HepG2 (cell line): Measurements from ENCODE around the gene EGFLAM. TPM values are rescaled to one million over a fixed set of nuclear protein-coding genes. Genes with fewer than 3 reads are reported as not detected.

ENCODE experiments used
- ATAC-seq: fragments of 200-7000 bp; cut with Tn5 transposase; 3 replicates; pipeline ENCODE4 v1.9.1; 2020; ENCODE audit warnings: mild to moderate bottlenecking, moderate library complexity
- BruUV-seq: library from RNA; stranded (reverse); fragments of 400-500 nt; replicated peaks from 2 replicates; lab custom pipeline; 2021; lab: Mats Ljungman, UMichigan
- CTCF ChIA-PET: fragments of 300-600 bp; formaldehyde crosslinking; extraction: SDS; loops from one replicate; lab custom pipeline; 2021; ENCODE audit warnings: low total read pairs, inconsistent platforms, low intra/inter-chr PET ratio; lab: Yijun Ruan, JAX
- POLR2A ChIA-PET: fragments of 350-600 bp; sonication (Branson Sonifier 250); formaldehyde crosslinking; loops from one replicate; lab custom pipeline; 2020; ENCODE audit warnings: antibody characterized with exemption, inconsistent platforms; lab: Yijun Ruan, JAX
- DNase-seq: peaks from one replicate; pipeline ENCODE4 v3.0.0-alpha.2; 2015; ENCODE audit warnings: low spot score
- FAIRE-seq: peaks from 3 replicates; lab custom pipeline; 2011; peaks lifted over from hg19 to GRCh38; lab: Jason Lieb, UNC
- H2AFZ ChIP-seq: one replicate; pipeline ENCODE4 v1.6.1; 2011; ENCODE audit warnings: low read length, inconsistent platforms
- H3K27ac ChIP-seq: fragments of 300-600 bp; 3 replicates; pipeline ENCODE4 v1.8.0; 2011; ENCODE audit warnings: mixed run types, mild to moderate bottlenecking, mixed read lengths, low read length, inconsistent platforms; ENCODE audit not compliant: insufficient read depth; ENCODE audit errors: extremely low read length
- H3K27me3 ChIP-seq, 2 experiments: fragments of 200-600 bp in 1 of 2; 2 replicates in 1 of 2; 3 replicates in 1 of 2; pipeline versions ENCODE4 v1.6.0 to v1.8.0; 2011; ENCODE audit warnings: low read length in 2 of 2, mild to moderate bottlenecking in 2 of 2, moderate library complexity in 2 of 2, inconsistent platforms in 1 of 2; ENCODE audit not compliant: insufficient read depth in 2 of 2, control insufficient read depth in 1 of 2
- H3K36me3 ChIP-seq, 2 experiments: fragments of 200-600 bp in 1 of 2; replicated peaks in 1 of 2; 2 replicates in 1 of 2; 3 replicates in 1 of 2; pipeline versions ENCODE4 v1.5.1 to v1.8.0; 2011; ENCODE audit warnings: low read length in 2 of 2, inconsistent platforms in 1 of 2; ENCODE audit not compliant: insufficient read depth in 2 of 2, control insufficient read depth in 1 of 2
- H3K4me1 ChIP-seq: 2 replicates; pipeline ENCODE4 v1.5.1; 2012; ENCODE audit warnings: low read length, inconsistent platforms; ENCODE audit not compliant: insufficient read depth
- H3K4me2 ChIP-seq: 2 replicates; pipeline ENCODE4 v1.6.0; 2011; ENCODE audit warnings: low read depth, low read length, inconsistent platforms
- H3K4me3 ChIP-seq, 3 experiments: fragments of 200-600 bp in 1 of 3; sonication (generic), shearing (Covaris generic) in 1 of 3; replicated peaks in 1 of 3; 2 replicates each; pipeline ENCODE4 v1.5.1; 2011 to 2016; ENCODE audit warnings: low read length in 3 of 3, inconsistent platforms in 2 of 3, low read depth in 2 of 3, mild to moderate bottlenecking in 2 of 3, control low read depth in 1 of 3, mixed read lengths in 1 of 3; ENCODE audit not compliant: insufficient read depth in 1 of 3
- H3K79me2 ChIP-seq: one replicate; pipeline ENCODE4 v1.6.1; 2011; ENCODE audit warnings: low read length, inconsistent platforms; ENCODE audit not compliant: insufficient read depth
- H3K9ac ChIP-seq: 2 replicates; pipeline ENCODE4 v1.6.0; 2011; ENCODE audit warnings: mild to moderate bottlenecking, low read depth, low read length, inconsistent platforms; ENCODE audit not compliant: insufficient read depth
- H3K9me3 ChIP-seq: 2 replicates; pipeline ENCODE4 v1.5.1; 2012; ENCODE audit warnings: mild to moderate bottlenecking, low read length
- H4K20me1 ChIP-seq: 2 replicates; pipeline ENCODE4 v1.6.0; 2011; ENCODE audit warnings: inconsistent platforms, mild to moderate bottlenecking, low read length, moderate library complexity; ENCODE audit not compliant: insufficient read depth
- EED ChIP-seq: sonication (generic); formaldehyde crosslinking; IDR thresholded peaks from 2 replicates; pipeline ENCODE4 v1.5.0; 2020; ENCODE audit warnings: mild to moderate bottlenecking, missing genetic modification reagents
- FOXK2 ChIP-seq: fragments of 450-650 bp; IDR thresholded peaks from 2 replicates; pipeline ENCODE4 v1.6.1; 2016
- PAWR ChIP-seq: sonication (generic); formaldehyde crosslinking; IDR thresholded peaks from 2 replicates; pipeline ENCODE4 v1.4.0; 2020; ENCODE audit warnings: missing genetic modification reagents, mild to moderate bottlenecking, borderline replicate concordance
- RAD21 ChIP-seq: fragments of 450-650 bp; formaldehyde crosslinking; IDR thresholded peaks from 2 replicates; pipeline ENCODE4 v1.5.0; 2020; ENCODE audit warnings: mild to moderate bottlenecking
- SMC3 ChIP-seq: IDR thresholded peaks from 2 replicates; pipeline ENCODE4 v1.6.1; 2011; ENCODE audit warnings: low read length, improper control_type of control experiment
- STAG1 ChIP-seq: sonication (generic); formaldehyde crosslinking; IDR thresholded peaks from 2 replicates; pipeline ENCODE4 v1.4.0; 2020; ENCODE audit warnings: missing genetic modification reagents
- TBX2 ChIP-seq: sonication (generic); formaldehyde crosslinking; IDR thresholded peaks from 2 replicates; pipeline ENCODE4 v1.5.0; 2020; ENCODE audit warnings: missing genetic modification reagents, mild to moderate bottlenecking, borderline replicate concordance
- TEAD3 ChIP-seq: optimal IDR thresholded peaks from 2 replicates; pipeline ENCODE3; 2016; ENCODE audit warnings: borderline replicate concordance
- XBP1 ChIP-seq: sonication (generic); formaldehyde crosslinking; IDR thresholded peaks from 2 replicates; pipeline ENCODE4 v1.5.0; 2020; ENCODE audit warnings: missing genetic modification reagents
- XRCC5 ChIP-seq: fragments of 200-400 bp; formaldehyde crosslinking; optimal IDR thresholded peaks from 2 replicates; pipeline ENCODE3; 2017; ENCODE audit warnings: mild to moderate bottlenecking, low read length
- ZNF549 ChIP-seq: sonication (generic); formaldehyde crosslinking; IDR thresholded peaks from 2 replicates; pipeline ENCODE4 v1.5.0; 2020; ENCODE audit warnings: missing genetic modification reagents
- ZSCAN29 ChIP-seq: sonication (generic); formaldehyde crosslinking; conservative IDR thresholded peaks from 2 replicates; pipeline ENCODE4 v1.4.0; 2020; ENCODE audit warnings: mild to moderate bottlenecking, missing genetic modification reagents
- WGBS: methylation state at CpG from one replicate; pipeline ENCODE4 v1.1.6; 2017; ENCODE audit warnings: low lambda C conversion rate; 5-methylcytosine and 5-hydroxymethylcytosine counted together
- in situ Hi-C: cut with HindIII; loops from 2 replicates; pipeline ENCODE4 v1.10.0; 2017; ENCODE audit warnings: low pct_unique_long_range_greater_than_20kb; ENCODE audit not compliant: extremely low pct_ligation_motif_present
- intact Hi-C: fragments of 100-400 bp; cut with micrococcal nuclease; formaldehyde crosslinking; loops from one replicate; pipeline ENCODE4 v1.10.0; 2022; ENCODE audit not compliant: unreplicated experiment
- polyA plus RNA-seq, 8 experiments: library from polyadenylated mRNA; depleted of rRNA in 3 of 8; stranded (reverse) in 7 of 8; unstranded in 1 of 8; fragments of >200 nt; fragmentation: Illumina TruSeq in 4 of 8; extraction: Trizol in 4 of 8; gene quantifications; 2 replicates each; pipeline versions ENCODE4 v1.2.1 to v1.2.3, GENCODE V29; 2011 to 2016; ENCODE audit warnings: low read depth in 4 of 8, missing spikeins in 1 of 8, mixed read lengths in 1 of 8; ENCODE audit not compliant: insufficient read depth in 1 of 8
- total RNA-seq, 5 experiments: library from RNA; depleted of rRNA; stranded (reverse); fragments of >200 nt; fragmentation: Illumina TruSeq; extraction: Trizol; gene quantifications; 2 replicates each; pipeline ENCODE4 v1.2.3, GENCODE V29; 2016; ENCODE audit warnings: low read depth in 1 of 5
- TF ChIP-seq, protein P1 (sequence below): sonication (generic); formaldehyde crosslinking; IDR thresholded peaks from 2 replicates; pipeline ENCODE4 v1.5.0; 2020; ENCODE audit warnings: mild to moderate bottlenecking, missing genetic modification reagents, moderate library complexity
- TF ChIP-seq, protein P2 (sequence below): sonication (generic); formaldehyde crosslinking; conservative IDR thresholded peaks from 2 replicates; pipeline ENCODE4 v1.4.0; 2020; ENCODE audit warnings: missing genetic modification reagents

The EGFLAM gene
- total and polyA plus RNA-seq, 2 of the 13 experiments (the other 11 are each of a cell fraction or from before 2014, with no cell fraction given) = not detected

DNA sequence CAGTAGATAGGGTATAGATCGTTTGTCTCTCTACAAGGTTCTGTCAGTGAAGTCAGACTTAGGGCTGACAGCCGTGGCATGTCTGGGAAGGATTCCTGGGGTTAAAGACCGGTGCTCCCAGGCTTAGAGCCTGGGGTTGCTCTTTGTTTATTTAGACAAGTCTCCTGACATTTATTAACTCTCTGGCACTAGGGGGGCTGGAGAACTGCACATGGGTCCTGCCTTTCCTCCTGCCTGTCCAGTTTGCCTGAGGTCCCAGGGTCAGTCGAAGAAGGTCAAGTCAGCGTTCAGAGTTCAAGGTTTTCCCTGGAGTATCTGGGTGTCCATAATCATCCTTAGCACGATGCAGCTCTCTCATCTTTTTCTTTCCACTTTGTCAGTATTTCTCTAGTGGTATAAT lies 5.6 kb downstream of the EGFLAM start (continued):
- TF ChIP-seq, protein P1, sequence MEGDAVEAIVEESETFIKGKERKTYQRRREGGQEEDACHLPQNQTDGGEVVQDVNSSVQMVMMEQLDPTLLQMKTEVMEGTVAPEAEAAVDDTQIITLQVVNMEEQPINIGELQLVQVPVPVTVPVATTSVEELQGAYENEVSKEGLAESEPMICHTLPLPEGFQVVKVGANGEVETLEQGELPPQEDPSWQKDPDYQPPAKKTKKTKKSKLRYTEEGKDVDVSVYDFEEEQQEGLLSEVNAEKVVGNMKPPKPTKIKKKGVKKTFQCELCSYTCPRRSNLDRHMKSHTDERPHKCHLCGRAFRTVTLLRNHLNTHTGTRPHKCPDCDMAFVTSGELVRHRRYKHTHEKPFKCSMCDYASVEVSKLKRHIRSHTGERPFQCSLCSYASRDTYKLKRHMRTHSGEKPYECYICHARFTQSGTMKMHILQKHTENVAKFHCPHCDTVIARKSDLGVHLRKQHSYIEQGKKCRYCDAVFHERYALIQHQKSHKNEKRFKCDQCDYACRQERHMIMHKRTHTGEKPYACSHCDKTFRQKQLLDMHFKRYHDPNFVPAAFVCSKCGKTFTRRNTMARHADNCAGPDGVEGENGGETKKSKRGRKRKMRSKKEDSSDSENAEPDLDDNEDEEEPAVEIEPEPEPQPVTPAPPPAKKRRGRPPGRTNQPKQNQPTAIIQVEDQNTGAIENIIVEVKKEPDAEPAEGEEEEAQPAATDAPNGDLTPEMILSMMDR = no peak
- TF ChIP-seq PAWR (CRISPR knock-in tag) = no peak
- TF ChIP-seq XBP1 = no peak
- TF ChIP-seq, protein P2, sequence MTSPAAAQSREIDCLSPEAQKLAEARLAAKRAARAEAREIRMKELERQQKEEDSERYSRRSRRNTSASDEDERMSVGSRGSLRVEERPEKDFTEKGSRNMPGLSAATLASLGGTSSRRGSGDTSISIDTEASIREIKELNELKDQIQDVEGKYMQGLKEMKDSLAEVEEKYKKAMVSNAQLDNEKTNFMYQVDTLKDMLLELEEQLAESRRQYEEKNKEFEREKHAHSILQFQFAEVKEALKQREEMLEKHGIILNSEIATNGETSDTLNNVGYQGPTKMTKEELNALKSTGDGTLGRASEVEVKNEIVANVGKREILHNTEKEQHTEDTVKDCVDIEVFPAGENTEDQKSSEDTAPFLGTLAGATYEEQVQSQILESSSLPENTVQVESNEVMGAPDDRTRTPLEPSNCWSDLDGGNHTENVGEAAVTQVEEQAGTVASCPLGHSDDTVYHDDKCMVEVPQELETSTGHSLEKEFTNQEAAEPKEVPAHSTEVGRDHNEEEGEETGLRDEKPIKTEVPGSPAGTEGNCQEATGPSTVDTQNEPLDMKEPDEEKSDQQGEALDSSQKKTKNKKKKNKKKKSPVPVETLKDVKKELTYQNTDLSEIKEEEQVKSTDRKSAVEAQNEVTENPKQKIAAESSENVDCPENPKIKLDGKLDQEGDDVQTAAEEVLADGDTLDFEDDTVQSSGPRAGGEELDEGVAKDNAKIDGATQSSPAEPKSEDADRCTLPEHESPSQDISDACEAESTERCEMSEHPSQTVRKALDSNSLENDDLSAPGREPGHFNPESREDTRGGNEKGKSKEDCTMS (CRISPR knock-in tag) = no peak
- TF ChIP-seq FOXK2 = no peak

DNA sequence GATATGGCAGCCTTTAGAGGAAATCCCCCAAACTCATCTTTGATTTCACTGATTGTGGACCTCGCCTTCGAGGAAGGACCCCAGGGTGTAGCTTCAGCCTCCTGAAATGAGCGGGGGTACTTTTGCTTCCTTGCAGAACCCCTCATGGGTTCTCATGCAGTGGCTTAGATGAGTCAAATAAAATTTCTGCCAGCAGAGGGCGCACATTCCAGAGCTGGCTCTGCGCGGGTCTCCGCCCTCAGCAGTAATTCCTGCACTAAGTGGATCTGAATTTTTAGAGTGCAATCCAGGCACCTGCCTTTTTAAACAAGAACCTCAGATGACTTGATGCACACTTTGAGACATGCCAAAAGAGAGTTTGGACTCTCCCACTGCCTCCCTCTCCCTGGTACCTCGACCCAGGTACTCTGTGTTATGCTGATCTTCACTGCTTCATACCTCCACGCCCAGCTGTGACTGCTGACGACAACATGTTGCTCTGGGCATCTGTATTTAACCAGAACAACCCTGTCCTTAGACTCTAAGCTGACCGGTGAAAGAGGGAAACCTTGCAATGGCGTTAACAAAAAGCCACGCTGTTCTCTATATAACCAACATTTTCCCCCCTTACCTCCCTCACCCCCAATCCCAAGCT lies 7.3 kb downstream of the EGFLAM start:
- ChIA-PET CTCF (interaction anchor here (0.5 kb wide), 1 partner anchor 1383 kb away, joined by 3 read pairs; no protein-coding TSS in a partner anchor), POLR2A (no interaction called here)
- no peak overlapping the region for H3K4me3 ChIP-seq
- BruUV-seq = no TSS peak
- H4K20me1 ChIP-seq = no peaks in the 10 kb centered on the region
- no peaks in the 10 kb centered on the region for H3K79me2 ChIP-seq
- H3K27ac ChIP-seq = no peak overlapping the region
- intact Hi-C loops (loop anchor here (2.0 kb wide), 1 partner anchor 57 kb away; no protein-coding TSS in a partner anchor), in situ Hi-C loops (no loop called here)
- H3K36me3 ChIP-seq = no peaks in the 10 kb centered on the region
- H2AFZ ChIP-seq = no peak overlapping the region
- peaks cover 0 to 3% of the 10 kb centered on the region in 2 experiments; a peak in 1 of 5 replicates for H3K27me3 ChIP-seq
- DNase-seq = peak; percentile 45
- no peak overlapping the region; the same call in 1 of the 2 replicates for H3K4me2 ChIP-seq
- peak; percentile 64 for FAIRE-seq
- 23% methylated on average over 9 of the region's 13 CpGs for WGBS
- H3K9me3 ChIP-seq = no peaks in the 10 kb centered on the region
- no peak overlapping the region for H3K9ac ChIP-seq
- H3K4me1 ChIP-seq = peaks cover 25% of the 10 kb centered on the region
- ATAC-seq = peak; percentile 94
- TF ChIP-seq TBX2 = 0 out of 2 replicates have a peak, but pooled peaks have one; percentile 18
- TF ChIP-seq SMC3 = peak; percentile 50; the same call in 1 of the 2 replicates
- TF ChIP-seq EED (CRISPR knock-in tag) = peak; percentile 57; the same call in 1 of the 2 replicates
- TF ChIP-seq STAG1 = peak; percentile 30; the same call in 1 of the 2 replicates
- TF ChIP-seq RAD21 = peak; percentile 8; the same call in 1 of the 2 replicates
- TF ChIP-seq ZSCAN29 (CRISPR knock-in tag) = no peak
- peak; percentile 94 for TF ChIP-seq TEAD3 (CRISPR knock-in tag)
- TF ChIP-seq ZNF549 (CRISPR knock-in tag) = no peak
- TF ChIP-seq, protein P1 = peak; percentile 72
- peak; percentile 33 for TF ChIP-seq XRCC5
